Measurements from ENCODE around the gene C6orf52. TPM values are rescaled to one million over a fixed set of nuclear protein-coding genes. Genes with fewer than 3 reads are reported as not detected.

The C6orf52 gene
- total RNA-seq, 1 donor from 2014 or later = 2.9 TPM

Other genes starting within 250 kb of the C6orf52 start
- 13.0 and 14.8 TPM in 2 replicates for gene GCNT2, start 173.3 kb downstream of the C6orf52 start, total RNA-seq
- gene PAK1IP1, start 356 bp upstream of the C6orf52 start, total RNA-seq = 20.1 and 21.9 TPM in 2 replicates
- 128 and 134 TPM in 2 replicates for gene TMEM14C, start 28.5 kb upstream of the C6orf52 start, total RNA-seq
- gene TMEM14B, start 53.2 kb upstream of the C6orf52 start, total RNA-seq = 52.2 and 52.8 TPM in 2 replicates
- gene MAK, start 143.9 kb upstream of the C6orf52 start, total RNA-seq = 0.05 TPM in 1 of 2 replicates, not detected in the other
- gene GCM2, start 187.4 kb upstream of the C6orf52 start, total RNA-seq = not detected in 2 replicates
- 3.4 and 6.4 TPM in 2 replicates for gene SYCP2L, start 192.4 kb upstream of the C6orf52 start, total RNA-seq